ENCODE measurements around the gene RTL3.

GRCh38 chrX:78693012-78693411 lies 33.9 kb upstream of the RTL3 start:
- TF ChIP-seq MAFK (IDR thresholded peaks at IDR 0.05; ENCODE audit: low read length) (no peak), POLR2A (conservative IDR thresholded peaks at IDR 0.05) (no peak), SMC3 (conservative IDR thresholded peaks at IDR 0.05; ENCODE audit: insufficient read depth, low read depth, low read length) (no peak), PCBP1 (IDR thresholded peaks at IDR 0.05; ENCODE audit: low read depth, low read length, poor library complexity, severe bottlenecking) (no peak), KAT7 (CRISPR knock-in tag; IDR thresholded peaks at IDR 0.05; ENCODE audit: borderline replicate concordance) (no peak), ZNF431 (CRISPR knock-in tag; IDR thresholded peaks at IDR 0.05) (no peak), YY1 (IDR thresholded peaks at IDR 0.05; ENCODE audit: borderline replicate concordance in 1 of 3, control insufficient read depth in 1 of 3, extremely low read depth in 1 of 3, insufficient read depth in 3 of 3, insufficient read length in 1 of 3, insufficient replicate concordance in 2 of 3, low read depth in 1 of 3, low read length in 2 of 3) (no peak), POLR2AphosphoS5 (IDR thresholded peaks at IDR 0.05; ENCODE audit: control insufficient read depth, insufficient read depth, low read depth, low read length) (no peak), HOMEZ (CRISPR knock-in tag; IDR thresholded peaks at IDR 0.05) (no peak), ATF3 (IDR thresholded peaks at IDR 0.05) (no peak), ATF3 (CRISPR knock-in tag; conservative IDR thresholded peaks at IDR 0.05) (no peak), RUNX1 (IDR thresholded peaks at IDR 0.05; ENCODE audit: low read depth) (no peak), ZNF512 (tag; IDR thresholded peaks at IDR 0.05) (no peak)
- TF ChIP-seq, protein P1, sequence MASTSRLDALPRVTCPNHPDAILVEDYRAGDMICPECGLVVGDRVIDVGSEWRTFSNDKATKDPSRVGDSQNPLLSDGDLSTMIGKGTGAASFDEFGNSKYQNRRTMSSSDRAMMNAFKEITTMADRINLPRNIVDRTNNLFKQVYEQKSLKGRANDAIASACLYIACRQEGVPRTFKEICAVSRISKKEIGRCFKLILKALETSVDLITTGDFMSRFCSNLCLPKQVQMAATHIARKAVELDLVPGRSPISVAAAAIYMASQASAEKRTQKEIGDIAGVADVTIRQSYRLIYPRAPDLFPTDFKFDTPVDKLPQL (IDR thresholded peaks at IDR 0.05; ENCODE audit: extremely low read depth, insufficient read length) = no peak
- TF ChIP-seq, protein P2, sequence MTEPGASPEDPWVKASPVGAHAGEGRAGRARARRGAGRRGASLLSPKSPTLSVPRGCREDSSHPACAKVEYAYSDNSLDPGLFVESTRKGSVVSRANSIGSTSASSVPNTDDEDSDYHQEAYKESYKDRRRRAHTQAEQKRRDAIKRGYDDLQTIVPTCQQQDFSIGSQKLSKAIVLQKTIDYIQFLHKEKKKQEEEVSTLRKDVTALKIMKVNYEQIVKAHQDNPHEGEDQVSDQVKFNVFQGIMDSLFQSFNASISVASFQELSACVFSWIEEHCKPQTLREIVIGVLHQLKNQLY (CRISPR knock-in tag; conservative IDR thresholded peaks at IDR 0.05) = no peak

Measured in K562 (cell line).